HG03354 (cell line): Measurements from ENCODE around the gene SLC9A9.

Experiments used
- ATAC-seq: cut with Tn5 transposase; IDR thresholded peaks from one replicate; pipeline ENCODE4 v1.9.1; 2021; ENCODE audit warnings: mild to moderate bottlenecking; ENCODE audit not compliant: unreplicated experiment, poor library complexity, severe bottlenecking

SLC9A9 gene

GRCh38 chr3:143619231-143619630 lies 229.0 kb downstream of the SLC9A9 start:
- no peak for ATAC-seq

- no peak for ATAC-seq
These were observed 231.2 kb downstream of the SLC9A9 start for GRCh38 chr3:143617050-143617449.

DNA sequence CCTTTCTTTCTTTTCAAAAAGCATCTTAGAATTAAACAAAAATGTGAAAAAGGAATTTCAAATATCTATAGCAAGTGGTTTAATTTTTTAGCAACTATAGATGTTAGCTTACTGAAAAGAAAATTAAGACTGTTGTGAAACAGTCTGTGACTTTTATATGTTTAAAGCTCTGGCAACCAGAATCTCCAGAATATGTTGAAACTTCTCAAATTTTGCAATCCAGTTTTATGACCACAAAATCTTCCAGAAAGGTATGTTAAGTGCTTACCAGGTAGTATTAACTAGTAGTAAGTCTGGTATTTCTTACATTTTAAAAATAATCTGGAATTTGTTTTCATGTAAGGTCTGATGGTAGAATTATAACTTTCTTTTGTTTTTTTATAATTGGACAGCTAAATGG lies 235.0 kb downstream of the SLC9A9 start:
- ATAC-seq: no peak

DNA sequence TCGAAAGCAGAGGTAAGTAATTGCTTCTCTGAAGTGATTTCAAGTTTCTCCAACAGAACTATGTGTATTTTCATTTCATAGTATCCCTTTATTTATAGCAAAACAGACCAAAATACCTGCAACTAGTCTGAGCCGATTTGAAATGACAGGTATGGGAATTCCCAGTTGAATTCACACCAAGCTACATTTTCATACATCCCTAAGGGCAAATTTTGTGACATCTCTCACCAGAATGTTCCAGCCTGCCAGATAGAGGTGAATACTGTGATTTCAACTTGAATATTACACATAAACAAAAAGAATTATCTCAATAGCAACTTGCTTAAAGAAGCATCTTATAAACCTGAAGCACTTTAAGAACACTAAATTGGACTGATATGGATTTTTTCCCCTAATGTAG lies 235.7 kb downstream of the SLC9A9 start:
- no peak for ATAC-seq

DNA sequence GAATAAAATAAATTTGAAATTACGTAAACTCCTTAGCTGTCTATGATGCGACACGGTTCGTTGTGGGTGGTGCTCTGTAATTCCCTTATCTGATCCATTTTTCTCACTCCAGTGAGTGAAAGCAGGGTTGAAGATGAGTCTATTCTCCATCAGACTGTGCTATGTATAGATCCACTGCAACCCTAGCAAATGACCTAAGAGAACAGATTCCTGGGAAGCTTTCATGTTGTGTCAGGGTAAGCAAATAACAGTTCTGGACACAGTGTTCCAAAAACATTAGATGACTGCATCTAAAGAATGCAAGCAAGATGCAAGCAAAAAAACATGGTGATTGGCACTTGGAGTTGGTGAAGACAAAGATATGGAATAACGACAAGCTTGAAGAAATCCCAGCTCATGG lies 239.3 kb downstream of the SLC9A9 start:
- no peak for ATAC-seq

DNA sequence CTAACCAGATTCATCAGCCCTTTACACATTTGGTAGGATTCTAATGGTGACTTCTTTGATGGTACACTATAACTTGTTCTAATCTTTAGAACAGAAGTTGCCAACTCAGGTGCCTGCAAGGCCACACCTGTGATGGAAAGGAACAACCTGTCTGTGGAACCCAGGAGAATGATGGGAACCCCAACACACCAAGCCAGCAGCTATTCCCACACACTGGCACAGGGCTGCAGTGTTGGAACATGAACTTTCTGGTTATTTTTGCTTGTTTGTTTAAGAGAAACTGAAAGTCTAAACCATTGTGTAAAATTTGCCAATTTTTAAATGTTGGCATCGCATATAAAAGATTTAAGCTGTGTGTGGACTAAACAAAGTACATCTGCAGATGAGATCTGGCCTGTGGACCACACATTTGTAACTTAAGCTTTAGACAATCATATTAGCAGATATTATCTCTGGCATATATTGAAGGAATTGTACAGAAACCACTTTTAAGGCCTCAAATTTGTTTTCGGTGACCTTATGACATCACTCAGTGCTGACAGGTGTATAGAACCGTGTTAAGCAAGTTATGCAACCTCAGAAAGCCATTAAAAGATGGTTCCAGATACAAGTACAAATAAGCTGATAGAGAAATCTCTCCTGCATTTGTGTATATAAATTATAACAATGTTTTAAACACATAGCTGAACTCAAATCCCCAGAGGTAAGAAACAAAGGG lies 242.9 kb downstream of the SLC9A9 start:
- peak; percentile 35 for ATAC-seq

DNA sequence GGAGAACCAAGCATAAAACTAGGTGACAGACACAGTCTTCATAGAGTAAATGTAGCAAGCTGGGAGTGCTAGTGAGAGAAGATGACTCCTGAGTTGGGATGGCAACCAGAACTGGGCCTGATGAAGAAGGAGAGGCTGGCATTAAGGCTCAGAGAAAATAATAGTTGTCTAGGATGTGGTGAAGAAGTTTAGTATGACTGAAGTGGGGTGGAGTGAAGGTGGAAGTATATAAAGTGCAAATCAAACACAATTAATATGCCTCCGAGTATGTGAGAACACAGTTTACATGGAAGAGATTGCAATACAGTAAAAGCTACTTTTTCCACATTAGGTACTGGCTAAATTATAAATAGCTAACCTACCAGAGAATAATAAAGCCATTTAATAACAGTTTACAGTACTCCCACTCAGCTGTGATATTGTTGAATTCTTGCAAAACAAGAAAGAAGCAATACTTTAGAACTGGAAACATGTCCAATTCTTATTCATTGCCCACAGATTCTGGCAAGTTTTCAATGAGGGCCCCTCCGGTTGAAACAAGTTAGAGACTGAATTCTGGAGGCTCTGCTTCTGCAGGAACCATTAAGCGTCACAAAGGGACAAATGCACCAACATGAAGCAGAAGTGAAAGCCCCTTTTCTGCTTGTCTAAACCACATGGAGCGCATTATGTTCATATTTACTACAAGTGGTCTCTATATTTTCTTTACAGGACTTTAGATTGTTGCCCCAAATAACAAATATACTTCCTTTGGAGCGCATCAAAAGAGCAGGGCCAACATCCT lies 243.7 kb downstream of the SLC9A9 start:
- peak; percentile 86 for ATAC-seq

GRCh38 chr3:143603774-143604173 lies 244.5 kb downstream of the SLC9A9 start:
- ATAC-seq: no peak

GRCh38 chr3:143601723-143602484 lies 246.4 kb downstream of the SLC9A9 start:
- ATAC-seq: no peak

- ATAC-seq: no peak
These were observed 247.2 kb downstream of the SLC9A9 start for GRCh38 chr3:143600756-143601718.

DNA sequence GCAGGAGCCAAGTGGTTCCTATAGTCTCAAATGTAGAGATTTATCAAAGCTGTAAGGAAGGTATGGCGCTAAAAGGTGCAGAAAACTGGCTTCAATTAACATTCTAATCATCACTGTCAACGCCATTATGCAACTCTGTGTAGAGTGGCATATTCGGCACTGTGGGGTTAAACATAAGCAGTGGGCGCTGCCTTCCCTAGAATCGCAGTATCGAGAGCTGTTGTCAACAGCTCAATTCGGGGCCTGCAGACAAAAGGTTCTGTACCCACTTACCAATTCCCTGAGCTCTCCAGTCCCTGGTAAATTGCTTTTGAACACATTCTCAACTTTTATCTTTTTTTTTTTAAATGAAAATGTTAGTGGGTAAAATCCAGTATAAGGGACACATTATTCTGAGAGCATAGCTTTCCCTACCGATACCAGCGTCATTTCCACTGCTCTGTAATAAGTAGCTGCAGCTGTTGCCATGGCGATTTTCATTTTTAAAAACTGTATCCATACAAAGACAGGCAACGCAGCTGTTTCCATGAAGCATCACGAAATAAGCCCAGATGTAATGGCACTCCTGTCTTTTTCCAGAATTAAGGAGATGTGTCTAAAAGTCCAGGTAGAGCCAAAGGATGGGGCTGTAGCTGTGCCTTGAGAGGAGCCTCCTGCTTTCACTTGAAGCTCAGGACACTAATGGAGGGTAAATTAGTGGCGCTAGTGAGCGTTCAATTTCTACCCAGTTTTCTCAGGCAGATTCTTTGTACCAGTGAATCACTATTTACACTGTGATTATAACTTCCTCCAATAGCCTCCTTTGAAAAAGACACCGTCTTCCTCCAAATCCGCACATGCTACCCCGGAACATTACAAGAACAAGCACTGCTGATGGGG lies 250.3 kb downstream of the SLC9A9 start:
- no peak for ATAC-seq

DNA sequence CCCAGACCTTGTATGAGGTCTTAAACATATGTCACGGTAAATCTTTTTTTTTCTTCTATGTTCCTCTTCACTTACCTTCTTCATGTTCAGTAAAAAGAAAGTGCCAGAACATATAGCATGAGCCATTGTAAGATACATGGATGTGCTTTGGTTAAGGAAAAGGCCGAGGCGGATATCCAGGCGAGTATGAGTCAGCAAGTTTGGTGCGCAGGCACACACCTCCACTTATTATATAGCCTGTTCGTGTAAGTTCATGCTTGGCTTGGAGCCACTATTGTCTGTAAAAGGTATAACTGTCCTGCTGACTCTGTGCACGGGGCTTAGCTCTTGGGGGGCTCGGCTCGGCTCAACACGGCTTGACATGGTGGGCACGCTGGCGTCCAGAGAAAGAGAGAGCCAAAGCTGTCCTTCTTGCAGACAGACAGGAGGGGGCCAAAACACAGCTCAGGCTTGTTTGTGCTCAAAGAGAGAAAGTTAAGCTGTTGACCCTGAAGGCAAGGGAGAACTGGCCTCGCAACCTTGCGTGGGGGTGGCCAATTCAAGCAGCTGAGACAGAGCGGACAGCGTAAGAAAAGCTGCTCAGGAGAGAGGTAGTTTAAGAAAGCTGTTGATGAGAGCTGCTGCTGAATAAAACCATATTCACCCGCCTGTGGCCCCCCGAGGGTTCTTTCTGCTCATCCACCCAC lies 251.2 kb downstream of the SLC9A9 start:
- ATAC-seq: no peak

GRCh38 chr3:143595456-143596077 lies 252.7 kb downstream of the SLC9A9 start:
- ATAC-seq: peak; percentile 98

- no peak for ATAC-seq
These were observed 254.1 kb downstream of the SLC9A9 start for GRCh38 chr3:143594206-143594605.

DNA sequence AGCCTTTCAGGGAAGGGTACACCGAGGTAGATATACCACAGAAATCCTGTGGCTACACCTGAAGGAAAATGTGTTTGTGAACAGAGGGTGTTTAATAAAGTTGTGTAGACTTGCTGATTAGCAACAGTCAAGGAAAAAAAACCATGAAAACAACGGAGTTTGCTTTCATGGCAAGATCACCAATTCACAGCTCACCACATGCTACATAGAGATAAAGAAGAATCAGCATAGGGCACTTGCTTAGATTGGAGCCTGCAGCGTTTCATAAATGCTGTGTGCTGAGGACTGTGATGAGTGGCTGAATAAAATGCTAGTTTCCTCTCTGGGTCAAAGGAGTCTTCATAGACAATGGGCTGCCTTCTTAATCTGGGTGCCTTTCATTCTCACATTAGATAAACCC lies 257.6 kb downstream of the SLC9A9 start:
- ATAC-seq: no peak

DNA sequence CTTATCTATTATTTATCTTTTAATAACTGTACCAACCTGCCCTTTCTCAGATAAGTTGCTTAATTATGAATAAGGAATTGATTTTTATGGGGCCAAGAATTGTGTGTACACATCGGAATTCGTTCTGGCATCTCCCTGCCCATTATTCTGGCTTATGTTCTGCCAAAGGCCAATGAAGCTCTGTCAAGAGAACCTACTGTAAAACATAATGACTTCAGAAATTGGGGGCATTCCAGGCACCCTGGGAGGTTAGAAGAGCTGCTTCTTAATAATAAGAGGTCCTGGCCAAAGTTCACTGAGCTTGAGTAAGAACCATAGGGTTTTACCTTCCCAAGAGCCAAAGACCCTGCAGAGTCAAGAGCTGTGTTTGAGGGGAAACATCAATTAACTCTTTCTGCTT lies 261.7 kb downstream of the SLC9A9 start:
- ATAC-seq: no peak

DNA sequence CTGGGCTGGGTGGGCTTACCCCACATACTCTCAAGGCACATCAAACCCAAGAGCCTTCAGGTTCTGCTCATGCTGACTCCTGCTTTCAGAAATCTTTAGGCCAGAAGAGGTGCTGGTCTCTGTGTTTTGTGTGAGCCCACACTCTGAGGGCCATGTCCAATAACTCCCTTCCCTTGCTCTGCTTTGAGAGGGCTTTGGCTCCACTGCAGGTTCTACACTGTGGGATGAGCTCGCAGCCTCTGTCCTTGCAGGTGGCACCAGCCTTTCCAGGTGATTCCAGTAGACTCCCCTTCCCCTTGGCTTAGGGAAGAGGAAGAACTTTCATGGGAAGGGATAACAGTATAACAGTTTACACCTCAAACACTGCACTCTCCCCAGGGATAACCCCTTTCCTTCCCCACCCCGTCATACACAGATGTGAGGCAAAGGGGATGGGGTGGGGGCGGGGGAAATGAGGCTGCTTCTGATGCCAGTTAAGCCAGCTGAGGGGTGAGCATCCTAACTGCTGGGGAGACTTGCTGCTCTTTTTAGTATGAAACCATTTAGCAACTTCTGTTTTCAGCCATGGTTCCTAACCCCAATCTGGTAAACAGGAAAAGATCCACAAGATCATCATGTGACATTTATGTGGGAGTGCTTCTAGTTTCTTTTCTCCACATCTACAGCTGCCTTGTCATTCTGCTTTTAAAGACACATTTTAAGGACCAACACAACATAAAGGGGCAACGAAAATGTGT lies 262.4 kb downstream of the SLC9A9 start:
- ATAC-seq: peak; percentile 54
